Measurements from ENCODE around the gene MAP4K3. TPM values are rescaled to one million over a fixed set of nuclear protein-coding genes. Genes with fewer than 3 reads are reported as not detected.

The MAP4K3 gene
- total and polyA plus RNA-seq, 9 of the 15 experiments (the other 6 are each of a cell fraction or from before 2014, with no cell fraction given): 3.1 to 30.0 (median 16.9) TPM

DNA sequence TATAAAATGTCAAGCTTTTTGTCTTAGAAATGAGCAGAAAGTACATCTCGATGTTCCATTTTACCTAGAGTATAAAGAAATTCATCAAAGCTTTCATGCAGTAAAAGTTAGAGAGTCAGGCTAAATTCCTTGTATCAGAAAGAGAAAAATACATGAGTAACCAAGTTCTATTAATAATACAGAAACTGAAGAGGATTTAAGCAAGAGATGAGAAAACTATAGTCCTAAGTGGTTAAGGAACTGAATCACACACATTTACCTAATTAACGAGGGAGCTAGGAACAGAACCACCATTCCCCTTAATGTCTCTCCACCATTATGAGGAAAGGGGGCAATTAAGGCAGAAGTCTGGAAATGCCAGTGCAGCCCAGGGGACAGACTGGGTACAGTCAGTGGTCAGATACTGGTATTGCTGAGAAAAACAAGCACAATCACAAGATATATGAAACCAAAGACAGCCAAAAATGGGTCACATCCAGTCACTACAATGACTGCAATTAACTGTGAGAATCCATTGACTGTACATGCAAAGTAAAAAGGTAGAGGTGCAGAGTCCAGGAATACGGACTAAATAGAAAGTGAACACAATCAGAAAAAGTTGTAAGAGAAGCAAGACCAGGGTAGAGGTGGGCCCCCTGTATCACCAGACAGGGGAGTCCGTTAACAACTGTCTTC is 23.9 kb downstream of the MAP4K3 start:
- WGBS (ENCODE audit: insufficient coverage, low coverage, missing lambda C conversion rate): 54% methylated on average over 4 of the region's 4 CpGs
- H3K9me1 ChIP-seq (ENCODE audit: control insufficient read depth, insufficient read depth, low read length): no peaks in the 10 kb centered on the region
- no peak overlapping the region for H3K27ac ChIP-seq (ENCODE audit: extremely low read depth, low read depth, low read length)
- H3K4me2 ChIP-seq (ENCODE audit: insufficient read depth, low read length): no peak overlapping the region; the same call in 1 of the 2 replicates
- in situ Hi-C loops (cut with MboI) (no loop called here), intact Hi-C loops (cut with micrococcal nuclease) (no loop called here)
- no peaks in the 10 kb centered on the region for H3K9me3 ChIP-seq (replicated peaks; ENCODE audit: control insufficient read depth, insufficient read depth, low read depth, low read length)
- no peak overlapping the region for H3K4me3 ChIP-seq
- peaks cover 98% of the 10 kb centered on the region for H3K79me2 ChIP-seq (ENCODE audit: control insufficient read depth, insufficient read depth, low read length)
- no peaks in the 10 kb centered on the region for H3K27me3 ChIP-seq (ENCODE audit: control insufficient read depth in 2 of 2, insufficient read depth in 2 of 2, low read length in 2 of 2)
- POLR2A ChIA-PET: interaction anchor here (0.6 to 1.9 kb wide), 4 partner anchors 10 to 50 kb away, joined by 3 to 6 read pairs (median 4); no protein-coding TSS in a partner anchor
- CTCF ChIA-PET (ENCODE audit: low intra/inter-chr PET ratio): no interaction called here
- no peak for TF ChIP-seq TSC22D4 (tag; IDR thresholded peaks at IDR 0.05)
- TF ChIP-seq YBX1 (IDR thresholded peaks at IDR 0.05): no peak
- no peak for TF ChIP-seq RBM39 (optimal IDR thresholded peaks at IDR 0.05; ENCODE audit: low read depth, low read length)
- TF ChIP-seq POLR3A (IDR thresholded peaks at IDR 0.05; ENCODE audit: borderline replicate concordance, extremely low read depth, insufficient read depth, insufficient read length): no peak
- FAIRE-seq: no peak
- H2AFZ ChIP-seq (ENCODE audit: low read depth, low read length): no peak overlapping the region
- no peak for DNase-seq (ENCODE audit: extremely low read depth in 1 of 4, low spot score in 3 of 4)
- no peak overlapping the region for H3K9ac ChIP-seq (ENCODE audit: insufficient read depth in 1 of 2, low read depth in 2 of 2, low read length in 2 of 2)
- peaks cover 10% of the 10 kb centered on the region; the same call in 1 of the 2 replicates for H4K20me1 ChIP-seq (replicated peaks; ENCODE audit: control insufficient read depth, insufficient read depth, low read length)
- H3K36me3 ChIP-seq (ENCODE audit: control insufficient read depth, insufficient read depth, low read length): peaks cover 4% of the 10 kb centered on the region
- no TSS peak for BruUV-seq (replicated peaks)
- peak; percentile 11 for ATAC-seq
- H3K4me1 ChIP-seq (replicated peaks in 1 of 2; ENCODE audit: control insufficient read depth in 2 of 2, insufficient read depth in 2 of 2, low read length in 2 of 2): peaks cover 5 to 47% of the 10 kb centered on the region in 2 experiments
